SJCRH30 (cell line): ENCODE results near the gene NUBPL. TPM values are rescaled to one million over a fixed set of nuclear protein-coding genes. Genes with fewer than 3 reads are reported as not detected.
"Not testable (repeated sequence)": the region's sequence is repeated elsewhere in the genome, so short reads cannot be mapped to it uniquely, and the experiment has no call there.

ENCODE experiments used
- DNase-seq, 2 experiments: peaks; one replicate each; pipeline ENCODE4 v3.0.0-alpha.2; 2015 to 2020
- H3K27ac ChIP-seq: fragments of 250-450 bp; sonication (Bioruptor Pico); 2 replicates; pipeline ENCODE4 v1.5.1; 2020; ENCODE audit warnings: mild to moderate bottlenecking, moderate library complexity
- H3K27me3 ChIP-seq: fragments of 250-450 bp; sonication (Bioruptor Pico); 2 replicates; pipeline ENCODE4 v1.5.1; 2020; ENCODE audit warnings: mild to moderate bottlenecking, moderate library complexity
- H3K36me3 ChIP-seq: fragments of 250-450 bp; sonication (Bioruptor Pico); 2 replicates; pipeline ENCODE4 v1.5.1; 2020; ENCODE audit warnings: mild to moderate bottlenecking, moderate library complexity
- H3K4me1 ChIP-seq: fragments of 250-450 bp; sonication (Bioruptor Pico); 2 replicates; pipeline ENCODE4 v1.5.1; 2020; ENCODE audit warnings: mild to moderate bottlenecking, moderate library complexity
- H3K4me3 ChIP-seq: fragments of 250-450 bp; sonication (Bioruptor Pico); 2 replicates; pipeline ENCODE4 v1.5.1; 2020; ENCODE audit warnings: mild to moderate bottlenecking, moderate library complexity
- H3K9me3 ChIP-seq: fragments of 250-450 bp; sonication (Bioruptor Pico); replicated peaks from 2 replicates; pipeline ENCODE4 v1.5.1; 2020; ENCODE audit warnings: mild to moderate bottlenecking, moderate library complexity
- total RNA-seq: library from RNA; depleted of rRNA; stranded (reverse); fragments of >200 nt; shearing (Covaris generic); gene quantifications from 2 replicates; pipeline ENCODE4 v1.2.3, GENCODE V29; 2014

NUBPL gene
- total RNA-seq, 1 experiment from 2014 or later = 13.6 TPM

DNA sequence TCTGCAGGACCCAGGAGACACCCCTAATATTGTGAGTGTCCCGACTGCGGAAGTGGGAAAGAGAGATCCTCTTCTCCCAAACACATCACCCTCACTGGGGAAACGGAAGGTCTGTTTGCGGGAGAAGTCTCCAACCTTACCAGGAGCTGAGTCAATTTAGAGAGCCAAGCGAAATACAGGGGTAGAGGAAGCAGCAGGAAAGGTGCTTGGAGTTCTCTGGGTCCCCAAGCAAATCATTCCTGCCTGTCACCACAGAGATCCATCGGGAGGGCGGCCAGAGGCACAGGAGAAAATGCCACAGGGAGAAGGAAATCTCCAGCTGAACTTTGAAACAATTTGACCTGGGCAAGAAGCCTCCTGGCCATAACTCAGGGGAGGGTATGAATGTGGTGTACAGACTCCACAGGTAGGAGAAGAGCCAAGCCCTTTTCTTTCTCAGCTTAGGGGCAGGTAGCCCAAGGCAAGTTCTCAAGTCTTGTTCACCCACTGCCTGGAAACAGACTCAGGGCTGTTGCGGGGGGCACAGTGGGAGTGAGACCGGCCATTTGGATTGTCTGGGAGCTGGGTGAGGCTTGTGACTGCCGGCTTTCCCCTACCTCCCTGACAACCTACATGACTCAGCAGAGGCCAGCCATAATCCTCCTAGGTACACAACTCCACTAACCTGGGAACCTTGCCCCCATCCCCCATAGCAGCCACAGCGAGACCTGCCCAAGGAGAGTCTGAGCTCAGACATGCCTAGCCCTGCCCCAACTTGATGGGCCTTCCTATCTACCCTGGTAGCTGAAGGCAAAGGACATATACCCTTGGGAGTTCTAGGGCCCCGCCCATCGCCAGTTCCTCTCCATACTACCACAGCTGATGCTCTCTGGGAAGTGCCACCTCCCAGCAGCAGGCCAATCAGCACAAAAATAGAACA lies 304.0 kb downstream of the NUBPL start:
- H3K36me3 ChIP-seq = no peaks in the 10 kb centered on the region; the same call in 1 of the 2 replicates
- no peak for DNase-seq
- H3K4me3 ChIP-seq = no peak overlapping the region
- no peak overlapping the region for H3K27ac ChIP-seq
- no peaks in the 10 kb centered on the region; the same call in 1 of the 2 replicates for H3K4me1 ChIP-seq
- no peaks in the 10 kb centered on the region for H3K9me3 ChIP-seq
- no peaks in the 10 kb centered on the region for H3K27me3 ChIP-seq

DNA sequence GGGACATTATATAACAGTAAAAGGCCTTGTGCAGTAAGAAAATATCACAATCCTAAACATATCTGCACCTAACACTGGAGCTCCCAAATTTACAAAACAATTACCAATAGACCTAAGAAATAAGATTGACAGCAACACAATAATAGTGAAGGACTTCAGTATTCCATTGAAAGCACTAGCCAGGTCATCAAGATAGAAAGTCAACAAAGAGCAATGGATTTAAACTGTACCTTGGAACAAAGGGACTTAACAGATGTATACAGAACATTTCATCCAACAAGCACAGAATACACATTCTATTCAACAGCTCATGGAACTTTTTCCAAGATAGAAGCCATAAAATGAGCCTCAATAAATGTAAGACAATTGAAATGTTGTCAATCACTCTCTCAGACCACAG lies 306.4 kb downstream of the NUBPL start:
- no peaks in the 10 kb centered on the region for H3K27me3 ChIP-seq
- no peak overlapping the region for H3K27ac ChIP-seq
- H3K36me3 ChIP-seq = no peaks in the 10 kb centered on the region
- H3K9me3 ChIP-seq = 0 out of 2 replicates have a peak, but pooled peaks cover 2% of the 10 kb centered on the region
- no peak overlapping the region for H3K4me3 ChIP-seq
- no peak for DNase-seq
- H3K4me1 ChIP-seq = 0 out of 2 replicates have a peak, but pooled peaks cover 3% of the 10 kb centered on the region

DNA sequence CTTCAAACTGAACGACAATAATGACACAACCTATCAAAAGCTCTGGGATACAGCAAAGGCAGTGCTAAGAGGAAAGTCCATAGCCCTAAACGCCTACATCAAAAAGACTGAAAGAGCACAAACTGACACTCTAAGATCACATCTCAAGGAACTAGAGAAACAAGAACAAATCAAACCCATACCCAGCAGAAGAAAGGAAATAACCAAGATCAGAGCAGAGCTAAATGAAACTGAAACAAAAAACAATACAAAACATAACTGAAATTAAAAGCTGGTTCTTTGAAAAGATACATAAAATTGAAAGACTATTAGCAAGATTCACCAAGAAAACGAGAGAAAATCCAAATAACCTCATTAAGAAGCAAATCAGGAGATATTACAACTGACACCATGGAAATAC lies 306.9 kb downstream of the NUBPL start:
- not testable (repeated sequence) for H3K9me3 ChIP-seq, DNase-seq, H3K27ac ChIP-seq, H3K27me3 ChIP-seq, H3K4me1 ChIP-seq, H3K4me3 ChIP-seq, H3K36me3 ChIP-seq

DNA sequence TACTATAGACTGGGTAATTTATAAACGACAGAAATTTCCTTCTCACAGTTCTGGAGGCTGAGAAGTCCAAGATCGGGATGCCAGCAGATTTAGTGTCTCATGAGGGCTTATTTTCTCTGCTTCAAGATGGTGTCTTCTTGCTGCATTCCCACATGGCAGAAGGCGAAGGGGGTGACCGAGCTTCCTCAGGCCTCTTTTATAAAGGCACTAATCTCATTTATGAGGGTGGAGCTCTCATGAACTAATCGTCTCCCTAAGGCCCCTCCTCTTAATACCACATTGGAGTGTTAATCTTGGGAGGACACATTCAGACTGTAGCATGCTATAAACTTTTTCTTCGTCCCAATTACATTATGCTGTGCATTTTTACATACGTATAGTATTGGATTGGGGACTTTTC lies 315.5 kb downstream of the NUBPL start:
- Histone ChIP-seq H3K27ac (peak overlapping the region; percentile 94), H3K36me3 (no peaks in the 10 kb centered on the region), H3K4me1 (peaks cover 50% of the 10 kb centered on the region), H3K9me3 (no peaks in the 10 kb centered on the region), H3K27me3 (no peaks in the 10 kb centered on the region), H3K4me3 (peak overlapping the region; percentile 51)
- peak; percentile 47 to 74 for DNase-seq

DNA sequence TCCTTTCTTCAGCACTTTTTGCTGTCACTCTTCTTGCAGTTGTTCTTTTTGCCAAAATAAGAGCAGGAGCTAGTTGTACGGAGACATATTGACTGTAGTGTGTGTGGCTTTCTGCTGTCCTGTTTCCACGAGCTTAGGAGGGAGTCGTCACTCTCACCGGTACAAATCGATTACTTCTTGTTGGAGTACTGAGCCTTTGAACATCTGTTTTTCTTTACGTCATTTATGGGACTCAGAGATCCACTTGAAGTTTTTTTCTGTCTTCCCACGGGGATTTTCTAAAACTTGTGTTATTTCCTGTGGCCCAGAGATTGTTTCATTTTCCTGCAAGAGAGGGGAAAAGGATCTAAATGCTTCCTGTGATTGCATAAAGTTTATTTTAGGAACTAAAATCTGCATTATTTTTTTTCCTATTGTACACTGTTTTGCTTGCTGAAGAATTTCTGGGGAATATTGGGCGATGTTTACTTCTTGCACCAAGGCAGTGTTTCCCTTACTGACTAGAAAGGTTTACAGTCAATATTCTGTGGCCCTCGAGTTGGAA lies 316.1 kb downstream of the NUBPL start:
- H3K4me1 ChIP-seq = peaks cover 50% of the 10 kb centered on the region
- peak overlapping the region; percentile 51 for H3K4me3 ChIP-seq
- peak; percentile 75 to 93 for DNase-seq
- H3K27me3 ChIP-seq = no peaks in the 10 kb centered on the region
- H3K27ac ChIP-seq = peak overlapping the region; percentile 94
- H3K36me3 ChIP-seq = no peaks in the 10 kb centered on the region
- no peaks in the 10 kb centered on the region for H3K9me3 ChIP-seq

DNA sequence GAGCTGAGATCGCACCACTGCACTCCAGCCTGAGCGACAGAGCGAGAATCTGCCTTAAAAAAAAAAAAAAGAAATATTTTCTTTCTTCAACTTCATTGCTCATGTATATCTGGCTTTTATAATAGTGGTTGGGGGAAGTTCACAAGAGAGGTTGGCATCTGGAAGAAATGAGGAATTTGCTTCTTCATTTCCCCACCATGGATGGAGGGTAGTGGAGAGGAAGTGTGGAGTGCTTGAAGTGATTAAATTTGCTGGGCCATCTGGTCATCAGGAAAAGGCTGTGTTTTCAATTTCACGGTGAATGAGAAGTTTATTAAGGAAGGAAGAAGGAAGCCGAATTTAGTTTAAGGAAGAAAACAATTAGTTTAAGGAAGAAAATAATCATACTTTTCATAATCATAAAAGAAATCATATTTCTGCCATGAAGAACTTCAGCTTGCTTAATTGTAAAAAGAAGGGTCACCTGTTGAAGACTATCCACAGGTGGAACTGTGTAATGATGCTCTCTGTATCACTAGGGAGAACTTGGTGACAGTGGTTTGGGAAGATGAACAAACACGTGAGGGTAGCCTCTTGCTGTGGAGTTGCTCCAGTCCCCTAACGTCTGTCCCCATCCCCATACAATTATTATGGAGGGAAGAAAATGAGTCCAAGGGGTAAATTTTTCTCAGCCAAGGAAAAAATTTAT lies 318.6 kb downstream of the NUBPL start:
- Histone ChIP-seq H3K36me3 (no peaks in the 10 kb centered on the region), H3K4me3 (no peak overlapping the region), H3K27me3 (no peaks in the 10 kb centered on the region), H3K4me1 (peaks cover 39% of the 10 kb centered on the region), H3K27ac (no peak overlapping the region), H3K9me3 (no peaks in the 10 kb centered on the region)
- DNase-seq = no peak

DNA sequence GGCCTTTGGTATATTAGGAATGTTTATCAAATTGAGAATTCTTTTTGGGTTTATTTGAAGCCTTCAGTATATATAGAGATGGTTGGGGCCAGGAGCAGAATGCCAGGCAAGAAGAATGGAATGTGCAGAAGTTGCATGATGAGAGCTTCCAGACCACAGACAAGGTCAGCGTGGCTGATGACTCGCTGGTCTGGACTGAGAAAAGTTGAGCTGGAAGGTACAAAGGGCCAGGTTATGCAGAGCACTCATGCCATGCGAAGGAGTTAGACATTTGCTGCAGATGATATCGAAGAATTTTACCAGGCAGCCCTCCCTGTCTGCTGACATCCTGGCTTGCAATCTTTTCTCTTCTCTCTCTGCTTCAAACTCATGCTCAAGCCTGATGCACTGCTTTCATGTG lies 319.7 kb downstream of the NUBPL start:
- peak; percentile 60 to 63 for DNase-seq
- Histone ChIP-seq H3K27ac (peak overlapping the region; percentile 43), H3K9me3 (no peaks in the 10 kb centered on the region), H3K4me1 (peaks cover 39% of the 10 kb centered on the region), H3K36me3 (no peaks in the 10 kb centered on the region), H3K4me3 (no peak overlapping the region), H3K27me3 (no peaks in the 10 kb centered on the region)

DNA sequence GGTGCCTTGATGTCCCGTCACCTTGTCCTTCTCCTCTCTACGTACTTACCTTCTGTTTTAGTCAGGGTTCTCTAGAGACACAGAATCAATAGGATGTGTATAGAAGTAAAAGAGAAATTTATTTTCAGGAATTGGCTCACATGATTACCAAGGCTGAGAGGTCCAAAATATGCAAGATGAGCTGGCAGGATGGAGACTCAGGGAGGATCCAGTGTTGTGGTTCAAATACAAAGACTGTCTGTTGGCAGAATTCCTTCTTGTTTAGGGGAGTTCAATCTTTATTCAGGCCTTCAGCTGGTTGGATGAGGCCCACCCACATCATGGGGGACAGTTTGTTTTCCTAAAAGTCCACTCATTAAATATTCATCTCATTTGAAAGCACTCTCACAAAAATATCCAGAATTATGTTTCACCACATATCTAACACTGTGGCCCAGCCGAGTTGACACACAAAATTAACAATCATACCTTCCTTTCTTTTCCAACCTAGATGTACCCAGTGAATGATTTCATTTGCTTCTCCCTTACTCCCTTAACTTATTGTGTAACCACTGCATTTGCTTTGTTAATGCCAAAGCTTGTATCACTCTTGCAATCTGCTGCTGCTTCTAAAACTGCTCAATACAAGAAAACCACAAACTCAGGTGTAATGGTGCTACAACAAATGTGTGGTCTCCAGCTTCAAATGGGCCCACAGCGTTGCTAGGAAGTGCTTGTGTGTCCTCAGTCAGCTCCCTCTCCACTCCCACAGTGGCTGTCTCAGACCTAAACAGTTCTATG lies 320.5 kb downstream of the NUBPL start:
- no peak overlapping the region for H3K4me3 ChIP-seq
- no peaks in the 10 kb centered on the region for H3K27me3 ChIP-seq
- H3K9me3 ChIP-seq = no peaks in the 10 kb centered on the region
- no peak for DNase-seq
- no peaks in the 10 kb centered on the region for H3K36me3 ChIP-seq
- peak overlapping the region; percentile 43 for H3K27ac ChIP-seq
- peaks cover 33% of the 10 kb centered on the region for H3K4me1 ChIP-seq

DNA sequence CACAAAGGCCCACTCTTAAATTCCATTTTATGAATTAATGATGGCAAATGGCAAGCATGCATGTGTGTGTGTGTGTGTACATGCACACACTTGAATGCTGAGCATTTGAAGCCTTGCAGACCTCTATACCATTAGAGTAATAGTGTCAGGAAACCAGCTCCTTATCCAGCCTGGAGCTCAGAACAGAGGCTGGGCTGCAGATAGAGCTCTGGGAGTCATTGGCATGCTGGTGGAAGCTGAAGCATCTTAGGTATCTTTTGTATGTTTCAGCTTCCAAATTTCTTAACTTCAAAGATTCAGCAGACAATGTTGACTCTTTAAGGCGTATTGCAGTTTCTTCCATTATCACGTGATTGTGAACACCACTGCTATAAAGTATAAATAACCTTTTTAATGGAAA lies 323.0 kb downstream of the NUBPL start:
- no peaks in the 10 kb centered on the region for H3K9me3 ChIP-seq
- peaks cover 18% of the 10 kb centered on the region for H3K4me1 ChIP-seq
- no peak overlapping the region for H3K4me3 ChIP-seq
- DNase-seq = no peak
- H3K27ac ChIP-seq = no peak overlapping the region
- H3K36me3 ChIP-seq = no peaks in the 10 kb centered on the region
- no peaks in the 10 kb centered on the region for H3K27me3 ChIP-seq

DNA sequence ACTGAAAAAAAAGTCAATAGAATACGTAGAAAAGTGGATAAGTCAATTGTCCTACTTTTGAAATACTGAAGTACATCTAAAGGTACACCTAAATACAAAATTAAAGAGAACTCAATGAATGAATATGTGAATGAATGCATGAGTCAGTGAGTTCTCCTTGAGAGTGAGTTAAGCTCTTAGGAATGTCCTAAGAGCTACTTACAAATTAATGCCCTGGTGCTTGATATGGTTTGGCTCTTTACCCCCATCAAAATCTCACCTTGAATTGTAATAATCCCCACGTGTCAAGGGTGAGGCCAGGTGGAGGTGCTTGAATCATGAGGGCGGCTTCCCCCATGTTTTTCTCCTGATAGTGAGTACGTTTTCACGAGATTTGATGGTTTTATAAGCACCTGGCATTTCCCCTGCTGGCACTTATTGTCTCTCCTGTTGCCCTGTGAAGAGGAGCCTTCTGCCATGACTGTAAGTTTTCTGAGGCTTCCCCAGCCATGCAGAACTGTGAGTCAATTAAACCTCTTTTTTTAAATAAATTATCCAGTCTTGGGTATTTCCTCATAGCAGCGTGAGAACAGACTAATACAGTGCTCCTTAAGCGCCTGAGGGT lies 323.7 kb downstream of the NUBPL start:
- Histone ChIP-seq H3K36me3 (no peaks in the 10 kb centered on the region), H3K27me3 (no peaks in the 10 kb centered on the region), H3K4me3 (no peak overlapping the region), H3K27ac (no peak overlapping the region), H3K4me1 (peaks cover 15% of the 10 kb centered on the region), H3K9me3 (no peaks in the 10 kb centered on the region)
- no peak for DNase-seq

DNA sequence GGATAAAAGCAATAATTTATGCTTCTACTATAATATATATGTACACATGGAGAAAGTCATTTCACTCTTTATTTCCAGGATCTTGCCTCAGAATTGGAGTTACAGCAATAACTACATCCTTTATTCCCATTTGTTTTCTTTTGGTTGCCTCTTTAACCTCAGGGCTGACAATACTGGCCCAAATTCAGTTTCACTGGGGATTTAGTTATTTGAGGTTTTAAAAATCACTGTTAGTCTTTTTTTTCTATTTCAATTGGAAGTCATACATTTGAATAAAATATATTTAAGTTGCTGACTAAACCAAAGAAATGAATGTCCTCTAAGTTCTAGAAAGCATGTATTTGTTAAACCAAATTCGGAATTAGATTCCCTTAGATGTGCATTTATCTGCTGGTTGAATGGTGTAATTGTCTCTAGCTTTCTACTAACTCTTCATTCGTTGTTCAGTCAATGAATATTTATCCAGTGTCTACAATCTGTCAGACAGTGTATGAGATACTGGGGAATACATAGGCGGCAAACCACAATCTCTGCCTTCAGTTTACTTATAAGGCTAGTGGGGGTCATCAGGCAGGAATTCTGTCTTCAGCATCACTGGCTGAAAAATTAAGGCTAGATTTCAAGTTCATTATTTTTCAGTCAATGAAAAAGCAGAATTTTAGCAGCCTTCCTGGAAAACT lies 325.1 kb downstream of the NUBPL start:
- no peak overlapping the region for H3K27ac ChIP-seq
- no peaks in the 10 kb centered on the region for H3K36me3 ChIP-seq
- no peaks in the 10 kb centered on the region for H3K9me3 ChIP-seq
- no peak overlapping the region for H3K4me3 ChIP-seq
- no peak for DNase-seq
- peaks cover 3% of the 10 kb centered on the region; the same call in 1 of the 2 replicates for H3K4me1 ChIP-seq
- H3K27me3 ChIP-seq = no peaks in the 10 kb centered on the region

DNA sequence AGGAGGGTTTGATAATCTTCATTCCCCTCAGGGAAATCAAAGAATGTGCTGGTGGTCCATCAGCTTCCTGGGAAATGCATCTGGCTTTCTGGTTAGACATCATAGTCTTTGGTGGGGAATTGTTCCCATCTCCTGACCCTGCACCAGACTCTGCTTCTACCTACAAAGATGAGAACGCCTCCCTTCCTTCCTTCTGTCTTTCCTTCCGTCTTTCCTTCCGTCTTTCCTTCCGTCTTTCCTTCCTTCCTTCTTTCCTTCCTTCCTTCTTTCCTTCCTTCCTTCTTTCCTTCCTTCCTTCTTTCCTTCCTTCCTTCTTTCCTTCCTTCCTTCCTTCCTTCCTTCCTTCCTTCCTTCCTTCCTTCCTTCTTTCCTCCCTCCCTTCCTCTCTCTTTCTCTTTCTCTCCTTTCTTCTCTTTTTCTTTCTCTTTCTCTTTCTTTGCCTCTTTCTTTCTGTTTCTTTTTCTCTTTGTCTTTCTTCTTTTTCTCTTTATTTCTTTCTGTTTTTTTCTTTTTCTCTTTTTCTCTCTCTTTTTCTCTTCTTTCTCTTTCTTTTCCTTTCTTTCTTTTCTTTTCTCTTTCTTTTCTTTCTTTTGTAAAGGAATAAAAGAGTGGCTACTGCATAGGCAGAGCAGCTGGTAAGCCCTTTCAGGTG lies 326.9 kb downstream of the NUBPL start:
- H3K27me3 ChIP-seq = no peaks in the 10 kb centered on the region
- H3K36me3 ChIP-seq = no peaks in the 10 kb centered on the region
- no peak overlapping the region for H3K27ac ChIP-seq
- H3K9me3 ChIP-seq = no peaks in the 10 kb centered on the region
- DNase-seq = no peak
- no peaks in the 10 kb centered on the region for H3K4me1 ChIP-seq
- H3K4me3 ChIP-seq = no peak overlapping the region

DNA sequence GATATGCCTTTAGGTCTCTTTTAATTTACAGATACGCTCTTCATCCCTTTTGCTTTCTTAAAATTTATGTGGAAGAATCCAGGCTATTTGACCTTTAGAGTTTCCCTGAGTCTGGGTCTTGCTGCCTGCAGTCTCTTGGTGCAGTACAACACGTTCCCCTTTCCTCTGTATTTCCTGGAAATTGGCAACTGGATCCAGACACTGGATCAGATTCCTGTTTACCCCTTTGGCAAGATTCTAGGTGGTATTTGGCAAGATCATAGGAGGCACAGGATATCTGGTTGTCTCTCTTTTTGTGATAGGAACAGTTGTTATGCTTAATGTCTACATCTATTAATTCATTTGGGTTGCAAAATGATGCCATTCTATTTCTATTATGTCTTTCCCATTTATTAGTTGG lies 328.1 kb downstream of the NUBPL start:
- DNase-seq = no peak
- H3K4me3 ChIP-seq = no peak overlapping the region
- H3K4me1 ChIP-seq = no peaks in the 10 kb centered on the region
- no peak overlapping the region for H3K27ac ChIP-seq
- H3K9me3 ChIP-seq = no peaks in the 10 kb centered on the region
- H3K27me3 ChIP-seq = no peaks in the 10 kb centered on the region
- H3K36me3 ChIP-seq = no peaks in the 10 kb centered on the region
